PC-9 (cell line): Measurements from ENCODE around the gene WDFY1. TPM values are rescaled to one million over a fixed set of nuclear protein-coding genes. Genes with fewer than 3 reads are reported as not detected.

ENCODE experiments used
- BruUV-seq: library from RNA; stranded (reverse); fragments of 400-500 nt; replicated peaks from 2 replicates; lab custom pipeline; 2021; lab: Mats Ljungman, UMichigan
- CTCF ChIA-PET: fragments of 300-600 bp; sonication (Branson Sonifier 250); formaldehyde crosslinking; loops from one replicate; lab custom pipeline; 2022; ENCODE audit warnings: antibody characterized with exemption; lab: Charles Lee
- POLR2A ChIA-PET: fragments of 300-600 bp; sonication (Branson Sonifier 250); formaldehyde crosslinking; loops from one replicate; lab custom pipeline; 2022; ENCODE audit warnings: antibody characterized with exemption; ENCODE audit not compliant: unreplicated experiment; lab: Charles Lee
- DNase-seq, 2 experiments: peaks; one replicate each; pipeline versions ENCODE4 v3.0.0 to v3.0.0-alpha.2; 2015 to 2022; ENCODE audit warnings: mixed read lengths in 1 of 2
- H2AFZ ChIP-seq: fragments of 200-600 bp; sonication (generic); 2 replicates; pipeline ENCODE4 v1.8.1; 2017; ENCODE audit warnings: antibody characterized with exemption
- H3F3A ChIP-seq: fragments of 200-600 bp; sonication (generic); 2 replicates; pipeline ENCODE4 v1.8.1; 2017; ENCODE audit warnings: antibody characterized with exemption, mild to moderate bottlenecking, low read depth; ENCODE audit not compliant: insufficient read depth
- H3K27ac ChIP-seq: fragments of 200-600 bp; sonication (generic); 2 replicates; pipeline ENCODE4 v1.6.1; 2016; ENCODE audit warnings: mixed run types
- H3K27me3 ChIP-seq: fragments of 200-600 bp; sonication (generic); 2 replicates; pipeline ENCODE4 v1.6.1; 2016; ENCODE audit warnings: low read depth, mixed run types; ENCODE audit not compliant: insufficient read depth
- H3K36me3 ChIP-seq: fragments of 200-600 bp; sonication (generic); 2 replicates; pipeline ENCODE4 v1.6.1; 2016; ENCODE audit warnings: low read depth, mixed run types
- H3K4me1 ChIP-seq: fragments of 200-600 bp; sonication (generic); replicated peaks from 2 replicates; pipeline ENCODE4 v1.6.1; 2016; ENCODE audit warnings: mixed run types; ENCODE audit not compliant: insufficient read depth
- H3K4me2 ChIP-seq: fragments of 200-600 bp; sonication (generic); 2 replicates; pipeline ENCODE4 v1.6.1; 2017; ENCODE audit warnings: mixed run types
- H3K4me3 ChIP-seq: fragments of 200-600 bp; sonication (generic); 2 replicates; pipeline ENCODE4 v1.6.1; 2016; ENCODE audit warnings: mixed run types
- H3K79me2 ChIP-seq: fragments of 200-600 bp; sonication (generic); 2 replicates; pipeline ENCODE4 v1.6.1; 2017; ENCODE audit warnings: low read depth, mixed run types
- H3K9me2 ChIP-seq: fragments of 200-600 bp; sonication (generic); 2 replicates; pipeline ENCODE4 v1.8.1; 2017; ENCODE audit warnings: mild to moderate bottlenecking; ENCODE audit not compliant: insufficient read depth
- H3K9me3 ChIP-seq: fragments of 200-600 bp; sonication (generic); 2 replicates; pipeline ENCODE4 v1.8.1; 2016; ENCODE audit warnings: low read depth; ENCODE audit not compliant: insufficient read depth
- H4K20me1 ChIP-seq: fragments of 200-600 bp; sonication (generic); 2 replicates; pipeline ENCODE4 v1.8.1; 2017; ENCODE audit not compliant: insufficient read depth
- EZH2 ChIP-seq: fragments of 200-600 bp; sonication (generic); IDR thresholded peaks from 2 replicates; pipeline ENCODE4 v1.8.0; 2017; ENCODE audit warnings: antibody characterized with exemption, low read depth
- intact Hi-C: fragments of 100-400 bp; cut with micrococcal nuclease; formaldehyde crosslinking; loops from one replicate; pipeline ENCODE4 v1.10.0; 2022; ENCODE audit not compliant: unreplicated experiment
- total RNA-seq: library from RNA; stranded (reverse); gene quantifications from 2 replicates; pipeline ENCODE4 v1.2.3, GENCODE V29; 2021
- TF ChIP-seq, protein P1 (sequence below): fragments of 200-600 bp; sonication (generic); conservative IDR thresholded peaks from 2 replicates; pipeline ENCODE4 v1.6.1; 2017; ENCODE audit warnings: mixed run types, antibody characterized with exemption, mild to moderate bottlenecking, moderate library complexity

Gene WDFY1
- total RNA-seq, 1 experiment from 2014 or later: 81.9 TPM

DNA sequence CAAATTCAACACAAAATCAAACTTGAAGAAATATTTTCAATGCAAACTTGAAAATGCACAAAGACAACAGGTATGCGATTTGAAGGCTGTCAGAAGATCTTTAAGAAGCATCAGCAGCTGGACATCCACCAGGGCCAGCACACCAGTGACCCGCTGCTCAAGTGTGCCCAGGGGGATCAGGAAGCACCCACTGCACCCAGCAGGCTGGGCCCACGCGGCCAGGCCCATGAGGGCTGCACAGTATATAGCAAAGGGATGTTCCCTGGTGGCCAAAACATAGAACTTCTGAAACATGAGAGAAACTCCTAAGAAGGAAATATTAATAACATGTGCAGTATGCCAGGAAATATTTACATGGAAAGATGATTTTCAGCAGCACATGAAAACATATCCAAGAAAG, 25.0 kb downstream of the WDFY1 start:
- Histone ChIP-seq H4K20me1 (0 out of 2 replicates have a peak, but pooled peaks cover 4% of the 10 kb centered on the region), H2AFZ (no peak overlapping the region), H3K79me2 (peaks cover 26% of the 10 kb centered on the region), H3K36me3 (peaks cover 9% of the 10 kb centered on the region; the same call in 1 of the 2 replicates), H3K4me1 (peaks cover 7% of the 10 kb centered on the region), H3K9me3 (no peaks in the 10 kb centered on the region), H3K4me3 (no peak overlapping the region), H3K27ac (no peak overlapping the region), H3K4me2 (no peak overlapping the region), H3F3A (no peaks in the 10 kb centered on the region), H3K27me3 (no peaks in the 10 kb centered on the region), H3K9me2 (no peaks in the 10 kb centered on the region)
- POLR2A ChIA-PET: no interaction called here
- no peak for DNase-seq
- TF ChIP-seq, protein P1, sequence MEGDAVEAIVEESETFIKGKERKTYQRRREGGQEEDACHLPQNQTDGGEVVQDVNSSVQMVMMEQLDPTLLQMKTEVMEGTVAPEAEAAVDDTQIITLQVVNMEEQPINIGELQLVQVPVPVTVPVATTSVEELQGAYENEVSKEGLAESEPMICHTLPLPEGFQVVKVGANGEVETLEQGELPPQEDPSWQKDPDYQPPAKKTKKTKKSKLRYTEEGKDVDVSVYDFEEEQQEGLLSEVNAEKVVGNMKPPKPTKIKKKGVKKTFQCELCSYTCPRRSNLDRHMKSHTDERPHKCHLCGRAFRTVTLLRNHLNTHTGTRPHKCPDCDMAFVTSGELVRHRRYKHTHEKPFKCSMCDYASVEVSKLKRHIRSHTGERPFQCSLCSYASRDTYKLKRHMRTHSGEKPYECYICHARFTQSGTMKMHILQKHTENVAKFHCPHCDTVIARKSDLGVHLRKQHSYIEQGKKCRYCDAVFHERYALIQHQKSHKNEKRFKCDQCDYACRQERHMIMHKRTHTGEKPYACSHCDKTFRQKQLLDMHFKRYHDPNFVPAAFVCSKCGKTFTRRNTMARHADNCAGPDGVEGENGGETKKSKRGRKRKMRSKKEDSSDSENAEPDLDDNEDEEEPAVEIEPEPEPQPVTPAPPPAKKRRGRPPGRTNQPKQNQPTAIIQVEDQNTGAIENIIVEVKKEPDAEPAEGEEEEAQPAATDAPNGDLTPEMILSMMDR: peak; percentile 24; the same call in 1 of the 2 replicates
- no peak for TF ChIP-seq EZH2
- CTCF ChIA-PET: no interaction called here
- intact Hi-C loops: no loop called here
- no TSS peak for BruUV-seq

DNA sequence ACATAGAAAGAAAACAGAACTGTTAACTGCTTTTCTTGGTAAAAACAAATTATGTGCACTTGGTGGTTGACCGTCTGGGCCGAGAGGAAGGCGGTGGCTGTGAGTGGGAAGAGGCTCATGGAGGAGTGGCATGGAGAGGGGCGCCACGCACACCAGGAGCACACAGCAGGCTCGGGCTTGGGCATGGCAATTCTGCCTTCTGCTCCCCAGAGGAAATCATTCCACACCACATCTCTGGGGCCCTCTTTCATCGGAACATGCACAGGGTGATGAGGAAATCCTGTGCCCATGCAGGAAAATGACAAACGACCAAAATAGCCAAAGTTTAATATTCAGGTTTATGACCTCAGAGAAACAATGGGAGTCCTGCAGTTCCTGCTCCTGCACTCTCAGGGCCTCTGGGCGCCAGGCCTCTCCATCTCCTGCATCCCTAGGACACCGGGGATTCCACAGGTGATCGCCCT, 26.4 kb downstream of the WDFY1 start:
- Histone ChIP-seq H3K36me3 (peaks cover 9% of the 10 kb centered on the region; the same call in 1 of the 2 replicates), H2AFZ (no peak overlapping the region), H3F3A (no peaks in the 10 kb centered on the region), H3K9me3 (no peaks in the 10 kb centered on the region), H3K79me2 (peaks cover 16% of the 10 kb centered on the region; the same call in 1 of the 2 replicates), H4K20me1 (0 out of 2 replicates have a peak, but pooled peaks cover 4% of the 10 kb centered on the region), H3K4me1 (no peaks in the 10 kb centered on the region), H3K27ac (no peak overlapping the region), H3K4me2 (no peak overlapping the region), H3K27me3 (no peaks in the 10 kb centered on the region), H3K4me3 (no peak overlapping the region), H3K9me2 (no peaks in the 10 kb centered on the region)
- TF ChIP-seq, protein P1: no peak
- TF ChIP-seq EZH2: no peak
- no TSS peak for BruUV-seq
- DNase-seq: no peak
- CTCF ChIA-PET: no interaction called here
- POLR2A ChIA-PET: no interaction called here
- intact Hi-C loops: no loop called here

DNA sequence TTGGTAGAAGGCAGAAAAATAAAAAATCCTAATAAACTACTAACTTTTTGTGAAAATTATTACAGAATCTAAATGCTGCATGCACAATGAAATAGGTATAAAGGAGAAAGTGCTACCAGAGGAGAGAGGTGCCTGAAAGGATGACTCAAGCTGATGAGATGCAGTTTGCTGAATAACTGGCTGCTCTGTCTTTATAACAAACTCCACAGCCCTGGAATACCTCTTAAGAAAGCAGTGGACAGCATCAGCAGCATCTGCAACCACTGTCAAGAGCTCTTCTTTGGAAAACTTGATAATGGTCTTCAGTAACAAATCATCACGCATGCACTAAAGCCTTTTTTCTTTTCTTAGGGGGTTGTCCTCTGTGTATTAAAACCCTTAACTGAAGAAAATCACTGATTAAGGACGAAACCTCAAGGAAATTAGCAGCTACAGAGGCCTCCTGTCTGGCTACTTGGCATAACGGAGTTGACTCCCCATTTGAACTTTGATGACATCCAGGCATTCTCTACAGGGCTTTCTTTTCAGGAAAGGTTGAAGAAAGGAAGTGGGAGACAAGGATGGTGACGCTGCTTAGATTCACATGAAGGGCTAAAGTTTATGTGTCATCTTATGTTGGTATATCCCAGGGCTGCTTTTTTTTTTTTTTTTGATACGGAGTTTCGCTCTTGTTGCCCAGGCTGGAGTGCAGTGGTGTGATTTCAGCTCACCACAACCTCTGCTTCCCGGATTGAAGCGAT, 28.8 kb downstream of the WDFY1 start:
- Histone ChIP-seq H3K27ac (no peak overlapping the region), H3K4me2 (no peak overlapping the region), H3K4me1 (no peaks in the 10 kb centered on the region), H3K79me2 (0 out of 2 replicates have a peak, but pooled peaks cover 6% of the 10 kb centered on the region), H3K27me3 (no peaks in the 10 kb centered on the region), H3K9me3 (no peaks in the 10 kb centered on the region), H3K36me3 (peaks cover 9% of the 10 kb centered on the region; the same call in 1 of the 2 replicates), H3K4me3 (no peak overlapping the region), H4K20me1 (no peaks in the 10 kb centered on the region), H3K9me2 (no peaks in the 10 kb centered on the region), H3F3A (no peaks in the 10 kb centered on the region), H2AFZ (no peak overlapping the region)
- CTCF ChIA-PET: no interaction called here
- no TSS peak for BruUV-seq
- DNase-seq: no peak
- intact Hi-C loops: no loop called here
- no peak for TF ChIP-seq EZH2
- TF ChIP-seq, protein P1: no peak
- POLR2A ChIA-PET: no interaction called here
